Spinal cord (tissue), 10 donors: ENCODE measurements around the gene CEP57. TPM values are rescaled to one million over a fixed set of nuclear protein-coding genes. Genes with fewer than 3 reads are reported as not detected.

ENCODE experiments used
- DNase-seq, 6 donors: peaks; one replicate each; pipeline versions ENCODE4 v3.0.0 to v3.0.0-alpha.2; 2013 to 2015; ENCODE audit warnings: low spot score in 6 of 6, low read depth in 4 of 6
- H3K27ac ChIP-seq: one replicate; pipeline ENCODE4 v1.5.1; 2013; ENCODE audit warnings: low read depth, low read length, control low read depth
- H3K27me3 ChIP-seq: one replicate; pipeline ENCODE4 v1.6.1; 2013; ENCODE audit warnings: low read length; ENCODE audit not compliant: control insufficient read depth, insufficient read depth
- H3K36me3 ChIP-seq: one replicate; pipeline ENCODE4 v1.6.1; 2013; ENCODE audit warnings: low read length; ENCODE audit not compliant: control insufficient read depth, insufficient read depth
- H3K4me1 ChIP-seq: one replicate; pipeline ENCODE4 v1.6.1; 2013; ENCODE audit warnings: low read length; ENCODE audit not compliant: control insufficient read depth, insufficient read depth
- H3K4me3 ChIP-seq: one replicate; pipeline ENCODE4 v1.5.1; 2013; ENCODE audit warnings: low read depth, low read length, control low read depth
- H3K9me3 ChIP-seq: one replicate; pipeline ENCODE4 v1.6.1; 2013; ENCODE audit warnings: low read length; ENCODE audit not compliant: control insufficient read depth, insufficient read depth
- WGBS: methylation state at CpG from one replicate; pipeline ENCODE4 v1.1.5; 2013; ENCODE audit warnings: missing lambda C conversion rate; ENCODE audit not compliant: insufficient coverage; 5-methylcytosine and 5-hydroxymethylcytosine counted together
- polyA plus RNA-seq, 2 donors: library from polyadenylated mRNA; unstranded; fragments of 120-200 nt; gene quantifications; one replicate each; pipeline ENCODE4 v1.2.1, GENCODE V29; 2013; ENCODE audit not compliant: insufficient read length in 2 of 2
- small RNA-seq: library from RNA; depleted of rRNA; stranded (forward); fragments of <200 nt; gene quantifications from one replicate; pipeline ENCODE3, GENCODE V24; 2014; ENCODE audit warnings: low replicate concordance
- total RNA-seq, 2 donors: library from RNA; depleted of rRNA in 1 of 2; stranded (reverse); fragments of 120-200 nt in 1 of 2; fragments of >200 nt in 1 of 2; gene quantifications; one replicate each; pipeline versions ENCODE4 v1.2.3 to v1.2.4, GENCODE V29; 2013 to 2014
- donor health status: healthy.

Gene CEP57
- total and polyA plus RNA-seq, 4 donors = 61.3 to 72.3 (median 66.4) TPM

GRCh38 chr11:95877291-95877690, 87.0 kb downstream of the CEP57 start:
- no peak for DNase-seq
- Histone ChIP-seq H3K9me3 (no peaks in the 10 kb centered on the region), H3K27me3 (no peaks in the 10 kb centered on the region), H3K36me3 (peaks cover 3% of the 10 kb centered on the region), H3K27ac (no peak overlapping the region), H3K4me1 (no peaks in the 10 kb centered on the region), H3K4me3 (no peak overlapping the region)
- WGBS = 83% methylated on average over 1 of the region's 2 CpGs

Small RNA genes within 50 kb of the gene (small RNA-seq; reads per million reads assigned to genes)
- 0.08 reads per million for gene RNA5SP345

Other genes starting within 250 kb of the CEP57 start
- 10 to 100 TPM; 43.1 to 52.4 TPM for gene FAM76B, start 716 bp upstream of the CEP57 start, total RNA-seq
- gene FAM76B, start 716 bp upstream of the CEP57 start, polyA plus RNA-seq = 10 to 100 TPM; 31.6 to 36.1 TPM
- 10 to 100 TPM; 33.5 to 54.3 TPM for gene MTMR2, start 133.6 kb downstream of the CEP57 start, total RNA-seq
- 10 to 100 TPM; 36.3 to 46.2 TPM for gene MTMR2, start 133.6 kb downstream of the CEP57 start, polyA plus RNA-seq